HK-2 (cell line): Measurements from ENCODE around the gene MRPL1.
"Not testable (repeated sequence)": the region's sequence is repeated elsewhere in the genome, so short reads cannot be mapped to it uniquely, and the experiment has no call there.

Experiments
- DNase-seq: peaks from one replicate; pipeline ENCODE4 v3.0.0-alpha.2; 2018; ENCODE audit not compliant: unreplicated experiment

MRPL1 gene

GRCh38 chr4:77982900-77983540 is 120.4 kb downstream of the MRPL1 start:
- DNase-seq, result not testable (repeated sequence)

DNA sequence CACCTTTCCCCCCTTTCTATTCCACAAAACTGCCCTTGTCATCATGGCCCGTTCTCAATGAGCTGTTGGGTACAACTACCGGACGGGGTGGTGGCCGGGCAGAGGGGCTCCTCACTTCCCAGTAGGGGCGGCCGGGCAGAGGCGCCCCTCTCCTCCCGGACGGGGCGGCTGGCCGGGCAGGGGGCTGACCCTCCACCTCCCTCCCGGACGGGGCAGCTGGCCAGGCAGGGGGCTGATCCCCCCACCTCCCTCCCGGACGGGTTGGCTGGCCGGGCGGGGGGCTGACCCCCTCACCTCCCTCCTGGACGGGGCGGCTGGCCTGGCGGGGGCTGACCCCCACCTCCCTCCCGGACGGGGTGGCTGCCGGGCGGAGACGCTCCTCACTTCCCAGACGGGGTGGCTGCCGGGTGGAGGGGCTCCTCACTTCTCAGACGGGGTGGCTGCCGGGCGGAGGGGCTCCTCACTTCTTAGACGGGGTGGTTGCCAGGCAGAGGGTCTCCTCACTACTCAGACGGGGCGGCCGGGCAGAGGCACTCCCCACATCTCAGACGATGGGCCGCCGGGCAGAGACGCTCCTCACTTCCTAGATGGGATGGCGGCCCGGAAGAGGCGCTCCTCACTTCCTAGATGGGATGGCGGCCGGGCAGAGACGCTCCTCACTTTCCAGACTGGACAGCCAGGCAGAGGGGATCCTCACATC is 121.1 kb downstream of the MRPL1 start:
- DNase-seq, result not testable (repeated sequence)

DNA sequence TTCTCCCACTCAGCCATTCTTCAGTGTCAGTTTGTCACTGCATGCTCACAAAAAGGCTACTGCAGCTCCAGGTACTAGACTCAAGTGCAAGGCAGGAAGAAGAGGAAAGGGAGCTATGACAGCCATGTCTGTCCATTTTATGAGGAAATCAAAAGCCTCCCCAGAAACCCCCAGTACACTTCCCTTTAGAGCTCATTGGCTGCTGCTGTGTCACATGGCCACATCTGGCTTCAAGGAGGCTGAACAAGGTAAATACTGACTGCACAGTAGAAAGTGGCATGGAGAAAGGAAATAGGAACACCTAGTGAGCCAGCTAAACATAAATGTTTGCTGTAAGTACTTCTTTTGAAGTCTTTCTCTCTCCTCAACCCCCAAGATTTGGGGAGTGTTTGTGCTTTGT is 127.3 kb downstream of the MRPL1 start:
- DNase-seq, result no peak

GRCh38 chr4:77990456-77990855 is 127.8 kb downstream of the MRPL1 start:
- no peak for DNase-seq

GRCh38 chr4:77990904-77991358 is 128.3 kb downstream of the MRPL1 start:
- DNase-seq, result no peak

DNA sequence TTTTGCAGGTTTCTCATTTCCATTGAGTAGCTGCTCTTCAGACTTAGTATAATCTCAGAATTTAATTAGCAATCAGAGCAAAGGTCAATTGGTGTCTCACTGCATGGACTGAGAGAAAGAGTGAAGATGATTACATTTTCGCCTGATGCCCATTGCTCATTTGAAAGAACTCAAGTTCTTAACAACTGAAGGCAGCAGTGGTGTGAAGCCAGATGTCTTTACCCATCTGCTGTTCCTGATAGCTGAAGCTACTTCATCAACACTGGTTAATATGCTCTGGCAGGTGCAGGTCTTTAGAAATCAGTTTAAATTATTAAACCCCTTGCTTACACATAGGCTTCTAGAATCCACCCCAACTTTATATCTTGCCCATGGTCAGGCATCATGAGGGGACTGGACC is 130.0 kb downstream of the MRPL1 start:
- no peak for DNase-seq

DNA sequence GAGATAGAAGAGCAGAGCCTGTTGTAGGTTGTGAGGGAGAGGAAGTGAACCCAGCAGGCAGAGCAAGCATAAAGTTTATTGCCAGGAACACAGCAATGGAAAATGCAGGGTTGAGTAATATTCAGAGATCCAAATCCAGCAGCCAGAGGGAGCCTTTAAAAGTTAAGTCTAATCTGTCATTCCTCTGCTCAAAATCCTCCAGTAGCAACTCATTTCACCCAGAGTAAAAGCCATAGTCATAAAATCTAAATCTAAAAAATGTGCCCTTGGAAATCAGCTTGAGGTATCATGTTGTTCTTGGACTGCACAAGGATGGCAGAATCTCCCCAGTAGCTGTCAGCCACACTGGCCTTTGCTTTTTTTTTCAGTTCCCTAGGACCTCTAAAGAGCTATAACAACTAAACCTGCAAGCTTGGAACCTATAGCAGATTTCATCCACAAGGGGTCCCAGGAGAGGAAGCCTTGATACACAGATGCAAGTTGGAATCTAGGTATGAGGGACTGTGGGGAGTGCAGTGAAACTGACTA is 131.6 kb downstream of the MRPL1 start:
- peak; percentile 29 for DNase-seq

DNA sequence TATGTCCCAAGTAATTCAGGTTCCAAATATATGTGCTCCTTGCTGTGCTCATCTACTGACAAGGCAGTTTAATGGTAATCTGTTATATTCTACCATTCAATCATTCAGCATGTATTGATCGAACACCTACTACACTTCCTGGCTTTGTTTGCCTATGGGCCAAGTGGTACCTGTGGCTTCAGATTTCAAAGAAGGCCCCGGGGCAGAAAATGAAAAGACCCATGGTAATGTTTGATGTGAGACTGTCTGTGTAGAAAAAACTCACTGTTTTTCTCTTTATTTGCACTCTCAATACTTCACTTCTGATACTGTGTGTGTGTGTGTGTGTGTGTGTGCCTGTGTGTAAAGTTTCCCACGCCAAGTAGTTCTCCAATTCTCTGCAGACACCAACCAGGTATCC is 133.4 kb downstream of the MRPL1 start:
- no peak for DNase-seq

DNA sequence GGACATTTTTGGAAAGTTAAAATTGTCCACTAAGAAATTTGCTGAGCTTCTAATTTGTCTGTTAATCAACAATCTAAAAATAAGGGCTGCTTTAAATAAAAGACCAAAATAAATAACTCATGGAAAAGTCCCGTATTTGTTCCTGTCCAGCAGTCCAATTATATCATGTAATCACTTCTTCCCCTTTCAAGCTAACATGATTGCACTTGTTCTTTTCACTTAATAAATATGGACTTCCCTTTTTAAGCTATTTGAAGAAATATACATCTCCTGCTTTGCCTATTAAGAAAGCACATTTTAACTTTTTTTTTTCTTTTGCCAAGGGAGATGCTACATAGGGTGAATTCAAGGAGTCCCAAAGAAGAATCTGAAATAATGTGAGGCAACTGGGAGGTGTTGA is 138.9 kb downstream of the MRPL1 start:
- DNase-seq, result no peak

DNA sequence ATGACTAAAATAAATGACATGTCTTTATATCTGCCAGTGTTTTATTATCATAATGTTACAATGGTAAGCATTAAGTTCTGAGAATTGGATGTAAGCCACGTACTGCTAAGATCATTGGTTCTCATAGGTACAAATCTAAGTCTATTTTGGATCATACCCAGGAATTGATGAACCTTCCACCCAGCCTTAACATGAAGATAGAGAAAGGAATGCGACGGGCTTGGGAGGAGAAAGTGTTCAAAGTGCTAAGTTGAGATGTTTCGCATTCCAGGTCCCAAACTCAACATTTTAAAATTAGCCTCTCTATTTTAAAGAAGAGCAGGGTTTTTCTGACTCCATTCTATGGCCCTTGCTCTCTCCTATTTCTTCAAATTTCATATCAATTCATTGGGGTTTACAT is 139.6 kb downstream of the MRPL1 start:
- DNase-seq, result peak; percentile 4
